Parathyroid adenoma (tissue), 2 donors: ENCODE measurements around the gene TRIM69.
"Not testable (repeated sequence)": the region's sequence is repeated elsewhere in the genome, so short reads cannot be mapped to it uniquely, and the experiment has no call there.

Experiments
- H2AFZ ChIP-seq: fragments of 300-600 bp; sonication (generic); one replicate; pipeline ENCODE4 v1.7.0; 2017; ENCODE audit warnings: antibody characterized with exemption, mild to moderate bottlenecking
- H3K27ac ChIP-seq: fragments of 300-600 bp; sonication (generic); one replicate; pipeline ENCODE4 v1.7.0; 2017
- H3K27me3 ChIP-seq: fragments of 300-600 bp; sonication (generic); one replicate; pipeline ENCODE4 v1.7.0; 2017; ENCODE audit warnings: low read length; ENCODE audit not compliant: control insufficient read depth, insufficient read depth
- H3K36me3 ChIP-seq: fragments of 300-600 bp; sonication (generic); one replicate; pipeline ENCODE4 v1.7.0; 2017; ENCODE audit warnings: low read length; ENCODE audit not compliant: control insufficient read depth, insufficient read depth
- H3K4me1 ChIP-seq: fragments of 300-600 bp; sonication (generic); one replicate; pipeline ENCODE4 v1.7.0; 2017; ENCODE audit warnings: control low read depth
- H3K4me2 ChIP-seq: fragments of 300-600 bp; sonication (generic); one replicate; pipeline ENCODE4 v1.7.0; 2017; ENCODE audit warnings: low read length
- H3K4me3 ChIP-seq: fragments of 300-600 bp; sonication (generic); one replicate; pipeline ENCODE4 v1.7.0; 2017; ENCODE audit warnings: low read depth, low read length
- H3K79me2 ChIP-seq: fragments of 300-600 bp; sonication (generic); one replicate; pipeline ENCODE4 v1.7.0; 2017; ENCODE audit warnings: control low read depth
- H3K9ac ChIP-seq: fragments of 300-600 bp; sonication (generic); one replicate; pipeline ENCODE4 v1.7.0; 2017; ENCODE audit warnings: mild to moderate bottlenecking
- H3K9me3 ChIP-seq: fragments of 300-600 bp; sonication (generic); one replicate; pipeline ENCODE4 v1.7.0; 2017; ENCODE audit warnings: low read length; ENCODE audit not compliant: control insufficient read depth
- TF ChIP-seq, protein P1 (sequence below): fragments of 300-600 bp; sonication (generic); IDR thresholded peaks from one replicate; pipeline ENCODE4 v1.7.0; 2017; ENCODE audit warnings: antibody characterized with exemption, mild to moderate bottlenecking
- donor health status: primary hyperparathyroidism.

Gene TRIM69

DNA sequence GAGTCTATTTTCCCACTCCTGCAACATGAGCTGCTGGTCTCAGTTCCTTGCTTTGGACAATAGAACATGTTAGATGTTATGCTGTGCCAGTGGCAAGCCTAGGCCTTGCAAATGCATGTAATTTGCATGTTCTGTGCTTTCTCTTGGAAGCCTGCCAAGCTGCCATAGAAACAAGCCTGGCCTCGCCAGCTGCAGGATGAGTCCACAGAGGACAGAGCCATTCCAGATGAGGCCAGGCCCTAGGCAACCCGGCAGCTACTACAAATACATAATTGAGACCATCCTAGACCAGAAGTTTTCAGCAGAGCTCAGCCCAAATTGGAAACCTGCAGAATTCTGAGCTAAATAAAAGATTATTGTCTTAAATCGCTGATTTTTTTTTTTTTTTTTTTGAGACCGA, 39.6 kb downstream of the TRIM69 start:
- Histone ChIP-seq H3K4me3 (no peak overlapping the region), H3K9me3 (no peaks in the 10 kb centered on the region), H3K27ac (no peak overlapping the region), H2AFZ (no peak overlapping the region), H3K27me3 (no peaks in the 10 kb centered on the region), H3K4me2 (no peak overlapping the region), H3K4me1 (no peaks in the 10 kb centered on the region), H3K36me3 (no peaks in the 10 kb centered on the region), H3K79me2 (no peaks in the 10 kb centered on the region), H3K9ac (no peak overlapping the region)
- TF ChIP-seq, protein P1, sequence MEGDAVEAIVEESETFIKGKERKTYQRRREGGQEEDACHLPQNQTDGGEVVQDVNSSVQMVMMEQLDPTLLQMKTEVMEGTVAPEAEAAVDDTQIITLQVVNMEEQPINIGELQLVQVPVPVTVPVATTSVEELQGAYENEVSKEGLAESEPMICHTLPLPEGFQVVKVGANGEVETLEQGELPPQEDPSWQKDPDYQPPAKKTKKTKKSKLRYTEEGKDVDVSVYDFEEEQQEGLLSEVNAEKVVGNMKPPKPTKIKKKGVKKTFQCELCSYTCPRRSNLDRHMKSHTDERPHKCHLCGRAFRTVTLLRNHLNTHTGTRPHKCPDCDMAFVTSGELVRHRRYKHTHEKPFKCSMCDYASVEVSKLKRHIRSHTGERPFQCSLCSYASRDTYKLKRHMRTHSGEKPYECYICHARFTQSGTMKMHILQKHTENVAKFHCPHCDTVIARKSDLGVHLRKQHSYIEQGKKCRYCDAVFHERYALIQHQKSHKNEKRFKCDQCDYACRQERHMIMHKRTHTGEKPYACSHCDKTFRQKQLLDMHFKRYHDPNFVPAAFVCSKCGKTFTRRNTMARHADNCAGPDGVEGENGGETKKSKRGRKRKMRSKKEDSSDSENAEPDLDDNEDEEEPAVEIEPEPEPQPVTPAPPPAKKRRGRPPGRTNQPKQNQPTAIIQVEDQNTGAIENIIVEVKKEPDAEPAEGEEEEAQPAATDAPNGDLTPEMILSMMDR = no peak

DNA sequence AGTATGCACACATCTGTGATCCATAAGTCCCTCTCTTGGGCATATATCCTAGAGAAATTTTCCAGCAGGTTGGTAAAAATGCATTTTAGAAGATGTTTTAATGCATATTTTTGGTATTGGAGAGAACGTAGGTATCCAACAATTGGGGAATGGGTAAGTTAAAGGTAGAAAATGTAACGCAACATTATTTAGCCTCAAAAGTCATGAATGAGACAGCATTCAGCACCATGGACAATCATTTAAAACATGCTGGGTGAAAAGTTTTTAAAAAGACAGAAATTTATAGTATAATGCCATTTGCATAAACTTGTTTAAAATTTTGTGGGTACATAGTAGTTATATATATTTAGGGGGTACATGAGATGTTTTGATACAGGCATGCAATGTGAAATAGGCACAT, 43.4 kb downstream of the TRIM69 start:
- H2AFZ ChIP-seq = no peak overlapping the region
- H3K79me2 ChIP-seq = no peaks in the 10 kb centered on the region
- TF ChIP-seq, protein P1 = no peak
- no peak overlapping the region for H3K4me3 ChIP-seq
- no peak overlapping the region for H3K9ac ChIP-seq
- no peak overlapping the region for H3K4me2 ChIP-seq
- H3K27me3 ChIP-seq = no peaks in the 10 kb centered on the region
- no peaks in the 10 kb centered on the region for H3K9me3 ChIP-seq
- no peaks in the 10 kb centered on the region for H3K4me1 ChIP-seq
- H3K27ac ChIP-seq = no peak overlapping the region
- no peaks in the 10 kb centered on the region for H3K36me3 ChIP-seq

DNA sequence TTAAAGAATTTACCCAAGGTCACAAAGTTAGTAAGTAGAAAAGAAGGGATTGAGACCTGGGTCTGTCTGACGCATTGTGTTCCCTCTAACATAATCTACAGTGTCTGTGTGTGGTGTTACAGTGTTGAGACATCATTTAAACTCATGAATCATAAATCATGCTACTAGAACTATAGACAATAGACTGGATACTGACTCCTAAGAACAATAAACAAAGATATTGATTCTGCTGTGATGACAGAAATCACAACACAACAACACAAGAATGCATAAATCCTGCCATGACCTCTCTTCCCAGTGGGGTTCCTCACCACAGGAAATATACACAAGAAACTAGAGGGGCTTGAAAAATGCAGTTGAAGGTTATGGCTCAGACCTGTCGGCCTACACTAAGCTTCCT, 44.3 kb downstream of the TRIM69 start:
- H3K9ac ChIP-seq = no peak overlapping the region
- no peaks in the 10 kb centered on the region for H3K9me3 ChIP-seq
- H3K27me3 ChIP-seq = no peaks in the 10 kb centered on the region
- no peaks in the 10 kb centered on the region for H3K4me1 ChIP-seq
- no peaks in the 10 kb centered on the region for H3K36me3 ChIP-seq
- TF ChIP-seq, protein P1 = no peak
- H3K4me3 ChIP-seq = no peak overlapping the region
- no peak overlapping the region for H2AFZ ChIP-seq
- H3K79me2 ChIP-seq = no peaks in the 10 kb centered on the region
- no peak overlapping the region for H3K27ac ChIP-seq
- no peak overlapping the region for H3K4me2 ChIP-seq

DNA sequence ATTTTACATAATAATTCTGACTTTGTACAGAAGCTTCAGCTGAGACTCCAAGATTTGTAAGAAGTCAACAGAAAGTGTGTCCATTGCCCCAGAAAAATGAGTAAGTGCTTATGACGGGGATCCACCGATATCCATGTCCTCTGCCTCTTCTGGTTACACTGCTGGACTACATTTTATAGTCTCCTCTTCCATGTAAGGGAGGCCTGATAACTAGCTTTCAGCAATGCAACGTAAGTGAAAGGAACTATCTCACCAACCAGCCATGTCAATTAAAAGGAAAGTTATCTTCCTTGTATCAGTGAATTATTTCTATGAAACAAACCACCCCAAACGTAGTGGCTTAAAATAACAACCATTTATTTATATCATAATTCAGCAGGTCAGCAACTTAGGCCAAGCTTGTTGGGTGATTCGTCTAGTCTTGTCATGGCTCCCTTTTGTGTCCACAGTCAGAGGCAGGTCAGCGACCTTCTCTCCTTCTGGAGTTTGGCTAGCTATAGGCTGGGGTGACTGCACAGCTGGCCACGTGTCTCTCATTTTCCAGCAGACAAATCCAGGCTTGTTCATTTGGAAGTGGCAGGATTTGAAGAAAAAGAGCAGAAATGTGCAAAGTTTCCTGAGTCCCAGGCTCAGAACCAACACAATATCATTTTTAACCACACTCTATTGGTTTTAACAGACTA, 44.9 kb downstream of the TRIM69 start:
- no peaks in the 10 kb centered on the region for H3K27me3 ChIP-seq
- H3K4me1 ChIP-seq = no peaks in the 10 kb centered on the region
- no peak overlapping the region for H3K4me2 ChIP-seq
- H3K79me2 ChIP-seq = no peaks in the 10 kb centered on the region
- TF ChIP-seq, protein P1 = no peak
- no peaks in the 10 kb centered on the region for H3K36me3 ChIP-seq
- H3K9me3 ChIP-seq = no peaks in the 10 kb centered on the region
- no peak overlapping the region for H3K27ac ChIP-seq
- no peak overlapping the region for H3K9ac ChIP-seq
- no peak overlapping the region for H3K4me3 ChIP-seq
- H2AFZ ChIP-seq = no peak overlapping the region

DNA sequence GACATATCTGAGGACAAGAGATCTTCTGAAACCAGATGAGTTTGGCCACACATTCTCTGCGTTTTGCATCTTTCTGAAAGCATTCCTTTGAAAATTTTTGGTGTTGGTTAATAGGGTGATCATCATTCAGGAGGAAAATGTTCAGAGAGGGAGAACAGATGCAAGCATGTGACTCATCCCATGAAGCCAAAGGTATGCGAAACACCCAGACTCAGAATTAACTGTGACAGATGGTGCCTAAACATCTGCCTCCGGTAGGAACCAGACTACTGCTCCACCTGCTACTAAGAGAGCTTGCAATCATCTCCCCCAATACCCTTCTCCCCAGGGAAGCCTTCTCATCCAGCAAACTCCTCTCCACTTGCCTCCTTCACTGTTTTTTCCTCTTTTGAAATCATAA, 46.2 kb downstream of the TRIM69 start:
- no peaks in the 10 kb centered on the region for H3K4me1 ChIP-seq
- H3K27ac ChIP-seq = no peak overlapping the region
- H3K4me3 ChIP-seq = no peak overlapping the region
- H3K9me3 ChIP-seq = no peaks in the 10 kb centered on the region
- TF ChIP-seq, protein P1 = no peak
- no peak overlapping the region for H3K4me2 ChIP-seq
- no peaks in the 10 kb centered on the region for H3K36me3 ChIP-seq
- no peaks in the 10 kb centered on the region for H3K27me3 ChIP-seq
- no peaks in the 10 kb centered on the region for H3K79me2 ChIP-seq
- H3K9ac ChIP-seq = no peak overlapping the region
- no peak overlapping the region for H2AFZ ChIP-seq

DNA sequence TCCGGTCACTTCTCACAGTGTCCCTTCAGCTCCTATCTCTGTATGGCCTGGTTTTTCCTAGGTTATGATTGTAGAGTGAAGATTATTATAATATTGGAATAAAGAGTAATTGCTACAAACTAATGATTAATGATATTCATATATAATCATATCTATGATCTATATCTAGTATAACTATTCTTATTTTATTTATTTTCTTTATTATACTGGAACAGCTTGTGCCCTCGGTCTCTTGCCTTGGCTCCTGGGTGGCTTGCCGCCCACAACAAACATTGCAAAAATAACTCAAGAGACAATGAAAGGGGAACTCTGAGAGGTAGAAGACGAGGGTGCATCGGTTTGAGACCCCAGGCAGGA, 48.6 kb downstream of the TRIM69 start:
- not testable (repeated sequence) for H3K79me2 ChIP-seq, H3K9ac ChIP-seq, H3K9me3 ChIP-seq, H3K36me3 ChIP-seq, H3K27me3 ChIP-seq, H3K4me1 ChIP-seq, H3K4me3 ChIP-seq, H3K27ac ChIP-seq, H3K4me2 ChIP-seq, H2AFZ ChIP-seq
